ENCODE measurements around the gene ZNF750. TPM values are rescaled to one million over a fixed set of nuclear protein-coding genes. Genes with fewer than 3 reads are reported as not detected.
A peak's percentile ranks its signal among the peaks of the same experiment; 100 is the strongest.

Gene ZNF750
- total and polyA plus RNA-seq, 2 of the 13 experiments (the other 11 are each of a cell fraction or from before 2014, with no cell fraction given): not detected

DNA sequence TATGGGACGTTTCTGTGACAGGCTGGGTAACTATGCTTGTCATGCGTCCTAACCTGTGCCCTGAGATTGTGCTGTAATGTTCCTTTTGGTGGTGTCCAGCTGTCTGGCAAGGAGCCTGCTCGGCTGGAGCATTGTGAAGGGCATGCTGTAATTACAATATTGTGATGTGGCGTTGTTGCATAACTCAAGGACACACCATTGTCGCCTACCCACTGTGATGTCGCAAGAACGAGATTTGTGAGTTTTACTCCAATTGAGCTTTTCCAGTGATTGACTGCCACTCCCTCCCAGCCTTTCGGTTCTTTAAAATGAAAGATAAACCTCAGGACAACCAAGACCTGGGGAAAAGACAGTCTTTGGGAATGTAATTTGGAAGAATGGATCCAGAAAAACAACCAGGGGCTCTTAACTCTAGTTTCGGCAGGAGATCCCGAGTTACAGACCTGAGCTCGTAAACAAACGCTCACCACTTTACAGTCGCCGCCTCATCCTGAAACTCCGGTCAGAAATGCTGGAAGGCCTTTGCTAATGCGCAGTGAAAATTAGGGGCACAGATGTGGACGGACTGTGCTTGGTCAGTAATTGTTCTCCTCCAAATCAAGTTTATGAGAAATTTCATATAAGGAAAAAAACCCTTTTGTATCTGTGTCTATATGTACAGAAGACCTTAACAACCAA is 1.3 kb downstream of the ZNF750 start (continued):
- no peak for TF ChIP-seq TERF1 (CRISPR knock-in tag; IDR thresholded peaks at IDR 0.05)
- TF ChIP-seq ELF3 (CRISPR knock-in tag; IDR thresholded peaks at IDR 0.05): peak; percentile 37; the same call in 1 of the 2 replicates
- TF ChIP-seq ELF4 (CRISPR knock-in tag; IDR thresholded peaks at IDR 0.05; ENCODE audit: borderline replicate concordance): no peak
- peak; percentile 85; the same call in 1 of the 2 replicates for TF ChIP-seq IKZF5 (CRISPR knock-in tag; IDR thresholded peaks at IDR 0.05)
- TF ChIP-seq, protein P1, sequence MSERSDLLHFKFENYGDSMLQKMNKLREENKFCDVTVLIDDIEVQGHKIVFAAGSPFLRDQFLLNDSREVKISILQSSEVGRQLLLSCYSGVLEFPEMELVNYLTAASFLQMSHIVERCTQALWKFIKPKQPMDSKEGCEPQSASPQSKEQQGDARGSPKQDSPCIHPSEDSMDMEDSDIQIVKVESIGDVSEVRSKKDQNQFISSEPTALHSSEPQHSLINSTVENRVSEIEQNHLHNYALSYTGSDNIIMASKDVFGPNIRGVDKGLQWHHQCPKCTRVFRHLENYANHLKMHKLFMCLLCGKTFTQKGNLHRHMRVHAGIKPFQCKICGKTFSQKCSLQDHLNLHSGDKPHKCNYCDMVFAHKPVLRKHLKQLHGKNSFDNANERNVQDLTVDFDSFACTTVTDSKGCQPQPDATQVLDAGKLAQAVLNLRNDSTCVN (CRISPR knock-in tag; IDR thresholded peaks at IDR 0.05; ENCODE audit: borderline replicate concordance): 0 out of 2 replicates have a peak, but pooled peaks have one; percentile 39
- no peak for TF ChIP-seq TCF12 (IDR thresholded peaks at IDR 0.05)
- TF ChIP-seq TCF12 (CRISPR knock-in tag; IDR thresholded peaks at IDR 0.05): no peak
- peak; percentile 94 for TF ChIP-seq TBX2 (CRISPR knock-in tag; IDR thresholded peaks at IDR 0.05; ENCODE audit: borderline replicate concordance)
- TF ChIP-seq, protein P2, sequence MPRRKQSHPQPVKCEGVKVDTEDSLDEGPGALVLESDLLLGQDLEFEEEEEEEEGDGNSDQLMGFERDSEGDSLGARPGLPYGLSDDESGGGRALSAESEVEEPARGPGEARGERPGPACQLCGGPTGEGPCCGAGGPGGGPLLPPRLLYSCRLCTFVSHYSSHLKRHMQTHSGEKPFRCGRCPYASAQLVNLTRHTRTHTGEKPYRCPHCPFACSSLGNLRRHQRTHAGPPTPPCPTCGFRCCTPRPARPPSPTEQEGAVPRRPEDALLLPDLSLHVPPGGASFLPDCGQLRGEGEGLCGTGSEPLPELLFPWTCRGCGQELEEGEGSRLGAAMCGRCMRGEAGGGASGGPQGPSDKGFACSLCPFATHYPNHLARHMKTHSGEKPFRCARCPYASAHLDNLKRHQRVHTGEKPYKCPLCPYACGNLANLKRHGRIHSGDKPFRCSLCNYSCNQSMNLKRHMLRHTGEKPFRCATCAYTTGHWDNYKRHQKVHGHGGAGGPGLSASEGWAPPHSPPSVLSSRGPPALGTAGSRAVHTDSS (CRISPR knock-in tag; conservative IDR thresholded peaks at IDR 0.05): no peak
- TF ChIP-seq DMAP1 (CRISPR knock-in tag; IDR thresholded peaks at IDR 0.05): peak; percentile 80; the same call in 1 of the 2 replicates
- 0 out of 2 replicates have a peak, but pooled peaks have one; percentile 44 for TF ChIP-seq GFI1 (CRISPR knock-in tag; IDR thresholded peaks at IDR 0.05; ENCODE audit: borderline replicate concordance)
- TF ChIP-seq, protein P3, sequence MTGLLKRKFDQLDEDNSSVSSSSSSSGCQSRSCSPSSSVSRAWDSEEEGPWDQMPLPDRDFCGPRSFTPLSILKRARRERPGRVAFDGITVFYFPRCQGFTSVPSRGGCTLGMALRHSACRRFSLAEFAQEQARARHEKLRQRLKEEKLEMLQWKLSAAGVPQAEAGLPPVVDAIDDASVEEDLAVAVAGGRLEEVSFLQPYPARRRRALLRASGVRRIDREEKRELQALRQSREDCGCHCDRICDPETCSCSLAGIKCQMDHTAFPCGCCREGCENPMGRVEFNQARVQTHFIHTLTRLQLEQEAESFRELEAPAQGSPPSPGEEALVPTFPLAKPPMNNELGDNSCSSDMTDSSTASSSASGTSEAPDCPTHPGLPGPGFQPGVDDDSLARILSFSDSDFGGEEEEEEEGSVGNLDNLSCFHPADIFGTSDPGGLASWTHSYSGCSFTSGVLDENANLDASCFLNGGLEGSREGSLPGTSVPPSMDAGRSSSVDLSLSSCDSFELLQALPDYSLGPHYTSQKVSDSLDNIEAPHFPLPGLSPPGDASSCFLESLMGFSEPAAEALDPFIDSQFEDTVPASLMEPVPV (CRISPR knock-in tag; IDR thresholded peaks at IDR 0.05): no peak
- TF ChIP-seq RBM39 (IDR thresholded peaks at IDR 0.05; ENCODE audit: low read depth, low read length, poor library complexity, severe bottlenecking): no peak
- no peak for TF ChIP-seq PRPF4 (IDR thresholded peaks at IDR 0.05; ENCODE audit: low read depth, low read length, poor library complexity, severe bottlenecking)
- no peak for TF ChIP-seq KAT2B (IDR thresholded peaks at IDR 0.05; ENCODE audit: borderline replicate concordance, low read depth, low read length)
- peak; percentile 99 for TF ChIP-seq TEF (CRISPR knock-in tag; IDR thresholded peaks at IDR 0.05)
- no peak for TF ChIP-seq ZNF143 (CRISPR knock-in tag; IDR thresholded peaks at IDR 0.05)
- 0 out of 2 replicates have a peak, but pooled peaks have one; percentile 4 for TF ChIP-seq ATF7 (IDR thresholded peaks at IDR 0.05)
- 0 out of 2 replicates have a peak, but pooled peaks have one; percentile 23 for TF ChIP-seq ATF7 (CRISPR knock-in tag; IDR thresholded peaks at IDR 0.05)
- TF ChIP-seq YEATS2 (CRISPR knock-in tag; IDR thresholded peaks at IDR 0.05; ENCODE audit: borderline replicate concordance): peak; percentile 66; the same call in 1 of the 2 replicates
